ENCODE measurements around the gene RAF1. TPM values are rescaled to one million over a fixed set of nuclear protein-coding genes. Genes with fewer than 3 reads are reported as not detected.

The RAF1 gene
- total and polyA plus RNA-seq, 2 of the 13 experiments (the other 11 are each of a cell fraction or from before 2014, with no cell fraction given): 72.2 to 91.4 TPM

GRCh38 chr3:12670365-12671119 is 6.6 kb upstream of the RAF1 start (continued):
- TF ChIP-seq, protein P1, sequence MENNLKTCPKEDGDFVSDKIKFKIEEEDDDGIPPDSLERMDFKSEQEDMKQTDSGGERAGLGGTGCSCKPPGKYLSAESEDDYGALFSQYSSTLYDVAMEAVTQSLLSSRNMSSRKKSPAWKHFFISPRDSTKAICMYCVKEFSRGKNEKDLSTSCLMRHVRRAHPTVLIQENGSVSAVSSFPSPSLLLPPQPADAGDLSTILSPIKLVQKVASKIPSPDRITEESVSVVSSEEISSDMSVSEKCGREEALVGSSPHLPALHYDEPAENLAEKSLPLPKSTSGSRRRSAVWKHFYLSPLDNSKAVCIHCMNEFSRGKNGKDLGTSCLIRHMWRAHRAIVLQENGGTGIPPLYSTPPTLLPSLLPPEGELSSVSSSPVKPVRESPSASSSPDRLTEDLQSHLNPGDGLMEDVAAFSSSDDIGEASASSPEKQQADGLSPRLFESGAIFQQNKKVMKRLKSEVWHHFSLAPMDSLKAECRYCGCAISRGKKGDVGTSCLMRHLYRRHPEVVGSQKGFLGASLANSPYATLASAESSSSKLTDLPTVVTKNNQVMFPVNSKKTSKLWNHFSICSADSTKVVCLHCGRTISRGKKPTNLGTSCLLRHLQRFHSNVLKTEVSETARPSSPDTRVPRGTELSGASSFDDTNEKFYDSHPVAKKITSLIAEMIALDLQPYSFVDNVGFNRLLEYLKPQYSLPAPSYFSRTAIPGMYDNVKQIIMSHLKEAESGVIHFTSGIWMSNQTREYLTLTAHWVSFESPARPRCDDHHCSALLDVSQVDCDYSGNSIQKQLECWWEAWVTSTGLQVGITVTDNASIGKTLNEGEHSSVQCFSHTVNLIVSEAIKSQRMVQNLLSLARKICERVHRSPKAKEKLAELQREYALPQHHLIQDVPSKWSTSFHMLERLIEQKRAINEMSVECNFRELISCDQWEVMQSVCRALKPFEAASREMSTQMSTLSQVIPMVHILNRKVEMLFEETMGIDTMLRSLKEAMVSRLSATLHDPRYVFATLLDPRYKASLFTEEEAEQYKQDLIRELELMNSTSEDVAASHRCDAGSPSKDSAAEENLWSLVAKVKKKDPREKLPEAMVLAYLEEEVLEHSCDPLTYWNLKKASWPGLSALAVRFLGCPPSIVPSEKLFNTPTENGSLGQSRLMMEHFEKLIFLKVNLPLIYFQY (CRISPR knock-in tag; IDR thresholded peaks at IDR 0.05; ENCODE audit: borderline replicate concordance): no peak
- TF ChIP-seq, protein P2, sequence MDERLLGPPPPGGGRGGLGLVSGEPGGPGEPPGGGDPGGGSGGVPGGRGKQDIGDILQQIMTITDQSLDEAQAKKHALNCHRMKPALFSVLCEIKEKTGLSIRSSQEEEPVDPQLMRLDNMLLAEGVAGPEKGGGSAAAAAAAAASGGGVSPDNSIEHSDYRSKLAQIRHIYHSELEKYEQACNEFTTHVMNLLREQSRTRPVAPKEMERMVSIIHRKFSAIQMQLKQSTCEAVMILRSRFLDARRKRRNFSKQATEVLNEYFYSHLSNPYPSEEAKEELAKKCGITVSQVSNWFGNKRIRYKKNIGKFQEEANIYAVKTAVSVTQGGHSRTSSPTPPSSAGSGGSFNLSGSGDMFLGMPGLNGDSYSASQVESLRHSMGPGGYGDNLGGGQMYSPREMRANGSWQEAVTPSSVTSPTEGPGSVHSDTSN (CRISPR knock-in tag; IDR thresholded peaks at IDR 0.05): no peak
- TF ChIP-seq KLF16 (CRISPR knock-in tag; IDR thresholded peaks at IDR 0.05) (peak in 1 of 2 experiments; percentile 62; a peak in 2 of 4 replicates), KDM4B (CRISPR knock-in tag; IDR thresholded peaks at IDR 0.05) (no peak), ZNF205 (CRISPR knock-in tag; IDR thresholded peaks at IDR 0.05) (no peak), RELA (CRISPR knock-in tag; IDR thresholded peaks at IDR 0.05) (no peak), PRDM10 (CRISPR knock-in tag; IDR thresholded peaks at IDR 0.05; ENCODE audit: low read depth) (no peak), ZNF609 (CRISPR knock-in tag; IDR thresholded peaks at IDR 0.05; ENCODE audit: borderline replicate concordance) (peak; percentile 55; the same call in 1 of the 2 replicates)
- TF ChIP-seq, protein P3, sequence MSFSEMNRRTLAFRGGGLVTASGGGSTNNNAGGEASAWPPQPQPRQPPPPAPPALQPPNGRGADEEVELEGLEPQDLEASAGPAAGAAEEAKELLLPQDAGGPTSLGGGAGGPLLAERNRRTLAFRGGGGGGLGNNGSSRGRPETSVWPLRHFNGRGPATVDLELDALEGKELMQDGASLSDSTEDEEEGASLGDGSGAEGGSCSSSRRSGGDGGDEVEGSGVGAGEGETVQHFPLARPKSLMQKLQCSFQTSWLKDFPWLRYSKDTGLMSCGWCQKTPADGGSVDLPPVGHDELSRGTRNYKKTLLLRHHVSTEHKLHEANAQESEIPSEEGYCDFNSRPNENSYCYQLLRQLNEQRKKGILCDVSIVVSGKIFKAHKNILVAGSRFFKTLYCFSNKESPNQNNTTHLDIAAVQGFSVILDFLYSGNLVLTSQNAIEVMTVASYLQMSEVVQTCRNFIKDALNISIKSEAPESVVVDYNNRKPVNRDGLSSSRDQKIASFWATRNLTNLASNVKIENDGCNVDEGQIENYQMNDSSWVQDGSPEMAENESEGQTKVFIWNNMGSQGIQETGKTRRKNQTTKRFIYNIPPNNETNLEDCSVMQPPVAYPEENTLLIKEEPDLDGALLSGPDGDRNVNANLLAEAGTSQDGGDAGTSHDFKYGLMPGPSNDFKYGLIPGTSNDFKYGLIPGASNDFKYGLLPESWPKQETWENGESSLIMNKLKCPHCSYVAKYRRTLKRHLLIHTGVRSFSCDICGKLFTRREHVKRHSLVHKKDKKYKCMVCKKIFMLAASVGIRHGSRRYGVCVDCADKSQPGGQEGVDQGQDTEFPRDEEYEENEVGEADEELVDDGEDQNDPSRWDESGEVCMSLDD (CRISPR knock-in tag; IDR thresholded peaks at IDR 0.05; ENCODE audit: borderline replicate concordance): no peak
